Smooth muscle cell of the brain vasculature (primary cell): Measurements from ENCODE around the gene CST7.
"Not testable (repeated sequence)": the region's sequence is repeated elsewhere in the genome, so short reads cannot be mapped to it uniquely, and the experiment has no call there.

Source experiments
- DNase-seq: peaks from one replicate; pipeline ENCODE4 v3.0.0-alpha.2; 2012; ENCODE audit warnings: low read depth, low spot score

Gene CST7

DNA sequence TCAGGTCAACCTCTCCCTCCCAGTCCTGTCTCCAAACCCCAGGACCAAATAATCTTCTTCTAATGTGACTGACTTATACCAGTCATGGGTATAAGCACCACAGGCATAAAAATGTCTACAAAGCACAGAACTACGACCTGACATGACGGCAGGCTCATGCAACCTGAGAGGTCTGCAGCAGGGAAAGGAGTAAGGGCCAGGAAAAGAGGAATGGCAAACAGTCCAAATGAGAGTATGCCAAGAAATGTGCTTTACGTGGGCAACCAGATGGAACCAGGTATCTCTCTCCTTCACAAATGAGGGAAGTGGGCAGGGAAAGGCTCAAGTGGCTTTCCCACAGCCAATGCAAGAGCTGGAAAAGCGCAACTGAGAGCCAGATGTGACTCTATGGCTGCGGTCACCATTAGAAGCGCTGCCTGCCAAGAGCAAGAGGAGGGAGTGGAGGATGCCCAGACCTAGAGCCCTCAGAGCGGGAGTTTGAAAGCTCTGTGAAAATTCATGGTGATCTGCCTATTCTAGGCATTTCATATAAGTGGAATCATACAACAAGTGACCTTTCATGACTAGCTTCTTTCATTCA lies 37.5 kb downstream of the CST7 start:
- DNase-seq, result no peak

DNA sequence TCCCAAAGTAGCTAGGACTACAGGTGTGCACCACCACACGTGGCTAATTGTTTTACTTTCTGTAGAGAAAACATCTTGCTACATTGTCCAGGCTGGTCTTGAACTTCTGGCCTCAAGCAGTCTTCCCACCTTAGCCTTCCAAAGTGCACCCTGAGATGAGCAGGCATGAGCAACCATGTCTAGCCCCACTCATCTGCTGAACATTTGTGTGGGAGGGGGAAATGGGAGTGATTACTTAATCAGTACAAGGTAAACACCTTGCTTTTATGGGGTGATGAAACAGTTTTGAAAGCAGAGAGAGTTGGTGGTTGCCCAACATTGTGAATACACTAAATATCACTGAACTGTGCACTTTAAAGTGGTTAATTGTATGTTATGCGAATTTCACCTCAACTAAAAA lies 38.2 kb downstream of the CST7 start:
- no peak for DNase-seq

DNA sequence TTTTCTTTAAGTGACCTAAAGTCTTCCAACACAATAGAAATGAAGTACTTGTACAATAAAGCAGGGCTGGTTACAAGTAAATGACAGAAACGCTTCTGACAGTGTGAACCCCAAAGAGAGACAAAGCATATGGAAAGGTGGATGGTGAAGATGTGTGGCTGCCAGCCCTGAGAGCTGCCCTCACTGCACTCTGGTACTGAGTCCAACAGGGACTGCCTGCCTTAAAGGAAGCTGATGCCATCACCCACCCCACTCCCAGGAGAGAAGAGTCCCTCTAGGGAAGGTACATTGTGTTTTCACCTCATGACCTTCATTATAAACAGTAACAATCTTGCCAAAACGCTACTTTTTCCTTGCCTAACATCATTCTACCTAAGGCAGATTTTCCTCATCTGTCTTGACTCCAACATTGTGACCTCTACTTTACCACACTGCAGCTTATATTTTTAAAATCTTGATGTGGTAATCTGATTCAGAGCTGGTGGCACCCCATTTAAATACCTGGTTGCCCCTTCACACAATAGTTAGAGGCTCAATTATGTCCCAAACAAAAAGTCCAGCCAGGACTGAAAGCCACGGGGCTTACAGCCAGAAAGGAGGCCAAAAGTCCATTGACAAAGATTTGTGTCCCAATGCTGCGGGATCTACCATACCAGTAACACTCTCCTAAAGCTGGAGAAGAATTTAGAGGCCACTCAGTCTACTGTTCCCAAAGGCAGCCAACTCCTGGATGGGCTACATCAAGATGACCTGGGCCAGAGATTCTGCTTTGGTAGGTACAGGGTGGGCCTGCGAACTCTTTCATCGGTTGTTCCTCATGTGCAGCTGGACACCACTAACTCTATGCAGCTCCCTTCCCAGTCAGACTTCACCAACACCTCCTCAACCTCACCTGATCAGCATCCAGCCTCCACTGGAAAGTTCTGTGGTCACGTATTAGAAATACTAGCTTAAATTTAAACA lies 39.1 kb downstream of the CST7 start:
- no peak for DNase-seq

DNA sequence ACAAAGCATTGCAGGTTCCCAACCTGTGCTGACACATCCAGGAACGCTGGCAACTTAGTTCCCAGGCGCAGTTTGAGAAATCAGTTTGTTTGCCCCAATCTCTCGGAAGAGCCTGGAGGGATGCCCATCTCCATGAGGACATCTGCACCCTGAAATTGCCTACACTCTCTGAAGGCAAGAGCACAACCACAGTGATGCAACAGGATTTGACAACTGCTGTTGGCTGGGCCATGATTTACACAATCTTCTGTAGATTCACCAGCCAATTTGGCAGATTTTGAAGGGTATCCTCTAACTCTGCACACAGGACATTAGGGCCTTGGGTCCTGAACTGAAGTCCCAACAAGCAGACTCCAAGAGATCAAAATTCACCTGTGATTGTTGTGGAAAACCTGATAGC lies 40.1 kb downstream of the CST7 start:
- DNase-seq, result no peak

DNA sequence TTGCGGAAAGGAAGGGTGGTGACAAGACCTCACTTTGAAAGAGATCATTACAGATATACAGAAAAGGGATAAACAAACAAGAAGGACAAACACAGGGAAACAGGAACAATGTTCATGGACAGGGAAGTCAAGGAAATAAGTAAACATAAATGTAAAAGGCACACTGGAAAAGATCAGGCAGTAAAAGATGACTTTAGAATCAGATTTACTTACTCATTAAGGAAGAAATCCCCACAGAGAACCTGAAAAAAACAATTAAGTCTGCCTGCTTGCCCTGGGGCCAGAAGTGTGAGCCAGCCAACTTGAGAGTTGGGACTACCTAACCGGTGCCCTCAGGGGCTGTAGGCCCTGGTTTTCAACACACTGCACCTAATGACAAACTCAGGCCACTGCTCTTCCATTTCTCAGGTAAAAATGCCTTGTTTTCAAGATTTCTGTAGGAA lies 41.8 kb downstream of the CST7 start:
- DNase-seq, result no peak

DNA sequence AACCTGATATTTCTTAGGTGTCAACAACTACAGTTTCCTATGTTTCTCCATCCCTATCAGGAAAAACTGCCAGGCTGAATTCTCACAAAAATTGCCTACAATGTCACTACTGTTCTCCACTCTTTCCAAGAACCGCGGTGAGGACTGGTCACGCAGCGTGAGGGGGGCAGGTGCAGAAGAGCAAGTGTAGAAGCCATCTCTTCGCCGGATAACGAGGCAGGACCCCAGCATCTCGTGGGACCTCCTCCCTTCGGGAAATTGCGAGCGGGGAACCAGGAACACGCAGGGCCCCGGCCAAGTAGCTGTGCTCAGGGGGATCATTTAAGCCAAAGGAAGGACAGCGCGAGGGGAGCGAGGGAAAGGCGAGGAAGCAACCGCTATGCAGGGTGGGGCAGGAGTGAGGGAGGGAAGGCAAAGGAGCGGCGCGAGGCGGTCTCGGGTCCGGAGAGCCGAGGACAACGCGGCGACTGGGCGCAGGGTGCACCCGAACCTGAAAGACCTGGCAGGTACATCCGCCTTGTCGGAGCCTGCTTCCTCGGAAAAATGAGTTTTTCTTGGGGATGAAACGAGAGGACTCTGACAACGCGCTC lies 42.9 kb downstream of the CST7 start:
- no peak for DNase-seq

DNA sequence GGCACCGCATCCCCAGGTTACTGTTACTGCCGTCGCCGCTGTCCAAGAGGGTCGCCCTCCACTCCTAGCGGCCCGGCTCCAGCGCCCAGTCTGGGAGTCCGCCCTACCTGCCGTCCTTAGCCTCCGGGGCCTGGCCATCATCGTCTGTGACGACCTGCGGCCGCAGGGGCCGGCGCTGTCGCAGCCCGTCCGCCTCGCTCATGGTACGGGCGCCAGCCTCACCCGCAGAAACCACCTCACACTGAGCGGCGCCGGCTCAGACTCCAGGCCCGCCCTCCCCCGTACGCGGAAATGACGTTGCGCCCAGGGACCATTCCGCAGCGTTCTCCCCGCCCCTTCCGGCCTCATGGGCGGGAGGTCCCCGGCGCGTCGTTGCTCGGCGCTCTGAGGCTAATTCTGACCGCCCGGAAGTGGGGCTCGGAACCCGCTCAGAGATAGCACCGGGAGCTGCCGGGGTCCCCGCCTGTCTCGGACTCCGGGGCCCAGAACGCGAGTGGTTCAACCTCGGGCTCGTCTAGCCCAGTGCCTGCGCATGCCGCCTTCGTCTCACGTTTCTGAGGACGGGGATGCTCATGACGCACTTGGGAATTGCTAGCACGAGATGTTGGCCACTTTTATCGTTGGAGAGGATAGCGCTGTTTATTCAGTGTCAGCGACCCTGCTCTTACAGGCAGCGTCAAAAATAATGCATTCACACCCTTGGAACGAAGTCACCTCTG lies 43.6 kb downstream of the CST7 start, which contains the start of gene APMAP:
TSS of gene APMAP (minus strand) at position 265 of the 719 bp plus-strand sequence. CDS start at position 202, 63 bp downstream.
- DNase-seq, result peak; percentile 69

DNA sequence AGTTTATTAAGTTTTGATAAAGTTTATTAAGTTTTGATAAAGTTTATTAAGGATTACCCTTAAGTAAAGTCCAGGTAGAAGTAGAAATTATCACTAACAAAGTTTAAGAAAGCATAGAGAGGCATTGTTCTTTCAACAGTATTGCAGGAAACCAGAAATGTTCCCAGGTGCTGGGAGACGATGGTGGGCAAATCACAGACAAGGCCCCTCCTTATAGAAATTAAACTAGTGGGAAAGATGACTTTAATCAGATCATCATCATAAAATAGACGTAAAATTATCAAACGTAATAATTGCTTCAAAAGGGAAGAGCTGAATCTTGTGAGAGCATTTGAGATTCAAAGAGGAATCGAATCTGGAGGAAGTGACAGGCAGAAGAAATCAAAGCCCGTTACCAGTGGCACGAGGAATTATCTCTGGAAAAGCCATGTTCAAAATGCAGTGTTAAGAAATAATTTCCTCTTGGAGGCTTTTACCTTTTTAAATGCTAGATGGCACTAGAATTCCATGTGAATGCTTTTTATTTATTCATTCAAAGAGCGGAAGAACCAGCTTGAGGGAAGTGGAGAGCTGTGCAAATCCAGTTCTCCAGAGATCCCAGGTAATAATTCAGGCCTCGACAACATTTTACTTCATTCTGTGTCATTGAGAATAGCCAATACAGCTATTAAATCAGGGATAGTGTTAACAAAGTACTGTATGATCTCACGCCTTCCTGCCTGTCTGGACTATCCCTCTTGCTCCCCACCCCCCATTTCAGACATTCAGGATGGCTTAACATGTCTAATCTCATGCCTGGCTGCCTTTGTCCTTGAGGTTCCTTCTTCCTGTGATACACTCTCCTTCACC lies 44.5 kb downstream of the CST7 start:
- no peak for DNase-seq

DNA sequence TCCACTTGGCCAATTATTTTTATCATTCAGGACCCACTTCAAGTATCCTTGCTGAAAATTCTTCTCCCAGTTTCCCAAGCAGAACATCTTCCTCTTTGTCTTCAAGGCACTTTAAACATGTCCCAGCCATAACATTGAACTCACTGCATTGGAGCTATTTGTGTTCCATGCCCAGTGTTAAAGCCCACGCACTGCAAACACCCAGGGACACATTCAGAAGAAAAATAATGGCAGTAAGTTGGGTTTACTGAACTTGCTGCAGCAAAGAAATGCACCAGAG lies 45.1 kb downstream of the CST7 start:
- DNase-seq, result no peak

DNA sequence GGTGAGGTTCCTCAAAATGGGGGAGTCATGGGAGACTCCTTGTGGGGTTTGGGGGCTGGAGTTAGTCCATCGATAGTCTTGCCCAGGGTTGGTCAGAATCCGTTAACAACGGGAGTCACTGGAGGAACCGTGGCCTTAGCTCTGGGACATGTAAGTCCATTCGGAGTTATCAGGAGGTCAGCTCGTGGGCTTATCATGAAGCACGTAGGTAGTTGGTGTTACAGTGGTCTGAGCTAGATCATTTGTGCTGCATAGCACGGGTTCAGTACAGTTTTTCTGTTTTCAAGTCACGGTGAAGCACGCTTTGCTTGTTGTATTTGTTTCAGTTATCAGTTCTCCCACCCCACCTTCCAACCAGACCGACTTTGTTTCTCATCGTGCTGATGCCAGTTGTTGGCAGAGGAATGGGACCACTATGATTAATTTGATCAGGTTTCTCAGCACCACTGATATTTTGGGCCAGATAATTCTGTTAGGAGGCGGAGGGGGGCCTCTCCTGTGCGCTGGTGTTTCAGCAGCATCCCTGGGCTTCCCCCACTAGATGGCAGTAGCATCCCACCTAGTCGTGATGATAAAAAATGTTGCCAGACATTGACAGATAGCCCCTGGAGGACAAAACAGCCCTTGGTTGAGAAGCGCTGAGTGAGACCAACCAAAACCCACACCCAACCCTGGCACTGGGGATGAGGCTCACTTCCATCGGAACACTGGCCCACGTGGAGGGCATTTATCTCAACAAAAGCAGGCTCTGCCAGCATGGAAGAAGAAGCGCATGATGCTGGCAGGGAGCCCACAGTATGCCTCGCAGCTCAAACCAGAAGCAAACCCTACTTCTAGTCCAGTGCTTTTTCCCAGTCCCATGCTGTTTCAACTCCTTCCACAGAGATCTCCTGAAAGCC lies 45.6 kb downstream of the CST7 start:
- DNase-seq, result peak; percentile 61

DNA sequence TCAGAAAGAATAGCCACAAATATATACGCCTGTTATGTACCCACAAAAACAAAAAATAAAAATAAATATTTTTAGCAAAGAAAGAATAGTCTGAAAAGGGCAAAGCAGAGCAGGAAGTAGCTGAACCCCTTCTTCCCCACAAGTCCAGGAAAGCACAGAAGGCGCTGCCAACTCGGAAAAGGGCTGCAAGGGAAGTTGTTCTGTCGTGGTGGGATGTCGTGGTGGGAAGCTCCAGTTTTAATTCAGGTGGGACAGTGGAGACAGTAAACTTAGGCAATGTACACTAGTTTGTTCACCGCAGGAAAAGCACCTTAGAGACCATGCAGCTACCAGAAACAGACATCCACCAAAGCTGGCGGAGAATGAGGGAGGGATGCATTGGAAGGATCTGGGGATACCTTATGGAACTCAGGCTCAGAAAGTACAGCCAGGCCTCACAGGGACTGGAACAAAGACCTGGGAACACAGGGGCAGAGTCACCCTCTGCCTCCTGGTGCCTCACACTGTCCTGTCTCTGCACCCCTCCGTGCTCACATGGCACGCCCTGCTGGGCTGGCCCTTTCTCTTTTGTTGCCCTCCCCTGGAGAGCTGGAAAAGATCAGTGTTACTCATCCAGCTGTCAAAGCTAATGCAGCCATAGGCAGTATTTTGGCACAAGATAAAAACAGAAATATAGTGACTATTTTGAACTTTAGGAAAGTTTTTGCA lies 46.8 kb downstream of the CST7 start:
- DNase-seq, result no peak

DNA sequence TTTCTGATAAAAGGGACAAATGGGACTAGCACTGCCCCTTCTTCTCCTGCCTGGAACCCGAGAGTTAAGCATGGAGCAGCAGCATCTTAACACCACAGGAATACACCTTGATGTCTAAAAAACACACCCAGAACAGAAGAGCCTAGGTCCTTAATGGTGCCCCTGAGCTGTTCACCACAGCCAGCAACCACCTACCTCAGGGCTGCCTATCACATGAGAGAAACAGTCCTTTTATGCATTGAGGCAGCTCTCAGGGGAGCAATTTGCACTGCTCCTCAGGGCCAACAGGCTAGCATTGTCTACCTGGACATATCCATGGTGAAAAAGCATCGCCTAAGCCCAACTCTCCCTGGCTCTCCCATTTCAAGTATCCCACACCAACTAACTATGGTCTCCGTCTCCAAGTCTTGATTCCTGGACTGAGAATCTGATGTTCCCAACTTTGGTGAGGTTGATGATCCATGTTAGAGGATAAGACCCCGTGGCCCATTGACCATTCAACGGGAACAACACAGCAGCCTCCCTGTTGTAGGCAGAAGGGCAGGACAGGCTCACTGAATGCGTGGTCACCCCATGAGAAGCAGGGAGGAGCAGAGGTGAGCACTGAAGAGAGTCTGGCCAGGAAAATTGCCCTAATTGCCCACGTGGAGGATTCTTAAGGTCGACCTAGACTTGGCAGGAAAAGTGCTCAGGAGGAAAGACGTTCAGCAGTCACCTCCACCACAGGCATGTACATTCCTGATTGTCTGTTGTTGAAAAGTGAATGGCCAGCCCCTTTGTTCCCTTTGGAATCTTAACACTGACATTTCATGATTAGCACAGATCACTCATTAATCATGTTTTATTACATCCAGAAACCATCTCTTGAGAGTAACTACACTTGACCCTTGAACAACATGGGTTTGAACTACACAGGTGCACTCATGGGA lies 47.6 kb downstream of the CST7 start:
- no peak for DNase-seq

DNA sequence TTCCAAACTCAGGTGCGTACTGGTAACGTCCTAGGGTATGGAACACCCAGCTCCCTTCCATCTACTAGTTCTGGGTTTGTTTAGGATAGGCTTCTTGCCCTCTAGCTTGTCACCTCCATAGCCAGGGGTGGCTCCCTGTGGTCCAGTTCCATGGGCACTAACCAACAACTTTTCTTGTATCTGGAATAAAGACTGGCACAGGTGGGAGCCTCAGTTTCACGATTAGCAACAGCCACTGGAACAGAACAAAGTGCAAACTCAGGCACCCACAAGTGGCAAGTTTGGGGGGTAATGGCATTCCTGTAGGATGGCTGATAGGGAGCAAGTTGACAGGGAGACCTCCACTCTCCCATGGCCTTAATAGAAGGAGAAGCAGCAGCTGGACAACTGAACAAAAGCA lies 49.1 kb downstream of the CST7 start:
- no peak for DNase-seq

DNA sequence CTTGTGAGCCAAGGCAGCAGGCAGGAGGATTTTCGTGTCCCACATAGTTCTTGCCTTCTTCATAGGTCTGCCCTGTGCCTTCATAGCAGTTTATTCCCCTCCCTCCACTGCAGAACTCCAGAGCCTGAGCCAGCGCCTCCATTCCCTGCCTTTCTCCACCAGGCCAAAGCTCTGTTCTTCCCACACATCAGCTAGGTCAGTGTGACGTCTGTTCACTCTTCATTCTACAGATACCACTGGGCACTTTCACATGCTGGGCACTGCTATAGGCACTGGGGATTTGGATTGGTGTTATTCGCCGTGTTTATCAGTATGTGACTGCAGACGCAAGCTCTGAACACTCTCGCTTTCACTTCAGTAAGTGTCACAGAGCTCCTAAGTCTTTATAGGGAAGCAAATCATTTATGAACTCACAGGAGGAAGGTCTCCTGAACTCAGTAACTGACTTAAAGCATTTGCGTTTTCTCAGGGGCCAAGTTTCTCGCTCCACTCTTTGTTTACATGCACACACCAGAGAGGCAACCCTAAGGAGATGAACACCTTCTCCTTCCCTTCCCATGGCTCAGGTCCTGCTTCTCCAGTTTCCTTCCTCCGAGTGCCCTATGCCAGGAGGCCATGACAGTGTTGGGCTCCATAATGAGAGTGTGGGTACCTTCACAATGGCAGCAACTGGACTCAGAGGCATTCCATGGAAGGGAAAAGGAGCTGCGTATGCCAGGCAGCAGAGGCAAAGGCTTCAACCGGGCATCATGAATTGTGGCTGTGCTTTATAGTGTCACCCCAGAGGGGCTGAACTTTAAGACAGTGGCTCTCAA lies 49.8 kb downstream of the CST7 start:
- DNase-seq, result no peak

DNA sequence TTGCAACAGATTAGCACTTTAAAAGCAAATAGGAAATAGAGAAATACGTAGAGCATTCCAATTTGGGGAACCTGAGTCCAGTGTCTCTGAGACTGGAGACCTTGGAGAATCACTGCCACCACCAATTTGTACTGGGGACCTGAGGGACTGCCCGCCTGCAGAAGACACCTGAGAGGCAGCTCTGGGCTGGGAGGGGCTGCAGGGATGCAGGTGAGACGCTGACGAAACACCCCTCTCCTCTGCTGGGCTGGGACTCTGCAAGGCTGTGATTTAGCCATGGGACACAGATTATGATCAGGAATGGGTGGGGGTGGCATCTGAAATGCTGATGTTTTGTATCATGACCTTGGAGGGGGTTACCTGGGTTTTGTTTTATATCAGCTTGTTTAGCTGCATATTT lies 50.5 kb downstream of the CST7 start:
- DNase-seq, result no peak

DNA sequence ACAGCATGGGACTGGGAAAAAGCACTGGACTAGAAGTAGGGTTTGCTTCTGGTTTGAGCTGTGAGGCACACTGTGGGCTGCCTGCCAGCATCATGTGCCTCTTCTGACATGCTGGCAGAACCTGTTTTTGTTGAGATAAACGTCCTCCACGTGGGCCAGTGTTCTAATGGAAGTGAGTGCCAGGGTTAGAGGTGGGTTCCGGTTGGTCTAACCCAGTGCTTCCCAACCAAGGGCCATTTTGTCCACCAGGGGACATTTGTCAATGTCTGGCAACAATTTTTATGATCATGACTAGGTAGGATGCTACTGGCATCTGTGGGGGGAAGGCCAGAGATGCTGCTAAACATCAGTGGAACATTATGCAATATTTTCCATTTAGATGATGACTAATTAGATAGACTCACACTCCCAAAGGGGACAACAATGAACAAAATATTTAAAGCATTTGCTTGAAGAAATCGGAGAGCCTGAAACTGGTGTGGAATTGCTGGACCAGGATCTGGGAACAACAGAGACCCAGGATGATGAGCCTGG lies 51.3 kb downstream of the CST7 start:
- DNase-seq, result no peak

DNA sequence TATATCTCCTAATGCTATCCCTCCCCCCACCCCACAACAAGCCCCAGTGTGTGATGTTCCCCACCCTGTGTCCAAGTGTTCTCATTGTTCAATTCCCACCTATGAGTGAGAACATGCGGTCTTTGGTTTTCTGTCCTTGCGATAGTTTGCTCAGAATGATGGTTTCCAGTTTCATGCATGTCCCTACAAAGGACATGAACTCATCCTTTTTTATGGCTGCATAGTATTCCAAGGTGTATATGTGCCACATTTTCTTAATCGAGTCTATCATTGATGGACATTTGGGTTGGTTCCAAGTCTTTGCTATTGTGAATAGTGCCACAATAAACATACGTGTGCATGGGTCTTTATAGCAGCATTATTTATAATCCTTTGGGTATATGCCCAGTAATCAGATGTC lies 52.3 kb downstream of the CST7 start:
- DNase-seq, result not testable (repeated sequence)
